Inflammatory macrophage treated with lipopolysaccharide for 1 hour (primary cell): ENCODE measurements around the gene KIF26B.

Experiments
- DNase-seq, 2 donors: peaks; one replicate each; pipeline ENCODE4 v3.0.0-alpha.2; 2020 to 2022

The KIF26B gene

DNA sequence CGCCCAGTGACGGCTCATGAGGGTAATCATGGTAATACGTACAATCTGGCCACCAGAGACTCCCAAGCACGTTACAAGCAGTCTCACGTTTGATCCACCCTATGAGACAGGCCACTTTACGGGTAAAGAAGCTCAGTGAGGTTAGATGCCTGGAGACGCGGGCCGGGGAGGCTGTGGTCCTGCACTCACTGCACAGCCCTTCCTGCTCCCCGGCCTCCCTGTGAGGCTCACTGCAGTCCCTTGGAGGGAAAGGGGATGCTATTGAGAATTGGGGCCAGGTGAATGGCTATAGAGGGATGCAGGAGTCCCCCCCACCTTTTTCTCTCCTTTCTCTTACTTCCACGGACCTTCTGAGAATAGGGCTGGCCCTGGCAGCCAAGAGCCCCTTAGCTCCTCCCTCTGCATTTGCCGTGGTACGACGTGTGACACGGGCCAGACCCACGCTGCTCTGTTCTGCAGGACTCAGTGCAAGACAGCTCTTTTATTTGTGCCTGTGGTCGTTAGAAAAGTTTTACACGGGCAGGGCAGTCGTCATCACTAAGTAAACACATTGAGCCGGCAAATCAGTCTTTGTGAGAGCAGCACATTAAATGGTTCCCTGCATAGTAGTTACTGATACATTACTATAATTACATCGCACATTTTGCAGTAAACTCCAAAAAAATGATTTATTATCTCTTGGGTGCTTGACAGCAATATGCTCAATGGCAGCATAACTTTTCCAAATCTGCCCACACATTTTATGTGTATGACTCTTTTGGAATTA is 18.8 kb downstream of the KIF26B start:
- no peak for DNase-seq

DNA sequence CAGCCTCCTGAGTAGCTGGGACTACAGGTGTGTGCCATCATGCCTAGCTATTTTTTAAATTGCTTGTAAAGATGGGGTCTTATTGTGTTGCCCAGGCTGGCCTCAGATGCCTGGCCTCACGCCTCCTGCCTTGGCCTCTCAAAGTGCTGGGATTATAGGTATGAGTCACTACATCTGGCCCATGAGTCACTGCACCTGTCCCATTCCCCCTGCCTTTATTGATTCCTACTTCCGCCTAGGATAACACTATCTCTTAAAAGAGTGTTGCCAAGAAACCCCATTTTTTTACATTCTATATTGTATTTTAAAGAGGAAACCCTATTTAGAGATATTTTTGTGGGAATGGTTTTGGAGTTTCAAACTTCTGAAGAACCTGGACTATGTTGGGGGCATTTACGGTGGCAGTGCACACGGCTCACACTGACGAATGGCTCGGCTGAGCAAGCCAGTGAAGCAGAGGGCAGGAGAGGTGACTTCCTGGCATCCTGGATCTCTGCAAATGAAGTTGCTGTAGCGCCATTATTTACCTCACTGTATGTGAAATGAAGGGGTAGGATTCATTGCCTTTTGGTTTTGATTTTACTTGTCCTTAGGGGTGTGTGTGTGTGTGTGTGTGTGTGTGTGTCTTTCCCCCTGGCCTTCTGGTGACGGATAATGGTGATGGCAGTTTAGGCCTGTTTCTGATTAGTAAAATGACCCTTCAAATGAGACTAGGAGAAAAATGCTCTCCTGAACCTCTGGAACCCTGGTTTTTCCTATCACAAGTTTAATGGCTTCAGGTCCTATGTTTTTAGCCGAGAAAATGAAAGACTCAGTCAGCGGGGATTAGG is 22.5 kb downstream of the KIF26B start:
- DNase-seq: no peak

DNA sequence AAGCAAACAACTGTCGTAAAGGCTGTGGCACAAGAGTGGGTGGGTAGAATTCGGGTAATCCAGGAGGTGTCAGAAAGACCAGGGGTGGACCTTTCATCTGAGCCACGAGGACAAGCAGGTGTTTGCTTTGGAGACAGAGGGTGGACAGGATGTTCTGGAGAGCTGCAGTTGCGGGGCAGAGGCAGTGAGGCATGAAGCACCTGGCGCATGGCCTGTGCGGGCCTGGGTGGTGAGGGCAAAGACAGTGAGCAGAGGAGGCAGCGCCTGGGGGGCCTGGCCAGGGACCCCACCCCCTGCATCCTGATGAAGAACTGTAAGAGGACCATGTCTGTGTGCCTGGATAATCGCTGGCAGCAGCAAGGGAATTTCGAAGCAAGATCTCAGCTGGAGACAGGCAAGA is 24.9 kb downstream of the KIF26B start:
- DNase-seq: no peak

DNA sequence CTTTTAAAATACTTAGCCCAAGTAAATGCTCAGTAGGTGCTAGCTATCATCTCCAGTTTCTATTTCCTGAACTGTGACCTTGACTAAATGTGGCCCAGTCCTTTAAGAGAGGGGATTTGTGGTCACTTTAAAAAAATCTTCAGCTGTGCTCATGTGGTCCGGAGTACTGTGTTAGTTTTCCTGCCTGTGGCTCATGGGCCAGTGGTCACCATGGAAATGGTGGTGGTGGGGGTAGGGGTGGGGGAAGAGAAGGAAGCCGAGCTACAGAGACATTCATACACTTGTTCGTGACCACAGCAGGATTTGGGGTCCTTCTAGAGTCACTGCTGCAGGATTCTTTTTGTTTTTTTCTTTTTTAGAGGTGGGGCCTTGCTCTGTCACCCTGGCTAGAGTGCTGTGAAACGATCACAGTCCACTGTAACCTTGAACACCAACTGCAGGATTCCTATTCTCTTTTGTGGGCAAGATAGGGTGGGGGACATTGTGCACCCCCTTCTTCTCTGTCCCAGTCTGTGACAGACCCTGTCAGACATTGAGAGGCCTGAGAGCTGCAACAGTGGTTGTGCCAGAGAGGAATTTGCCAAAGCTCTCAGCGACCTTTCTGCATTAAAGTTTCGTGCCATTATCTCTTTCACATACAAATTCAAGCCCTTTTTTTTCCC is 25.8 kb downstream of the KIF26B start:
- no peak for DNase-seq

DNA sequence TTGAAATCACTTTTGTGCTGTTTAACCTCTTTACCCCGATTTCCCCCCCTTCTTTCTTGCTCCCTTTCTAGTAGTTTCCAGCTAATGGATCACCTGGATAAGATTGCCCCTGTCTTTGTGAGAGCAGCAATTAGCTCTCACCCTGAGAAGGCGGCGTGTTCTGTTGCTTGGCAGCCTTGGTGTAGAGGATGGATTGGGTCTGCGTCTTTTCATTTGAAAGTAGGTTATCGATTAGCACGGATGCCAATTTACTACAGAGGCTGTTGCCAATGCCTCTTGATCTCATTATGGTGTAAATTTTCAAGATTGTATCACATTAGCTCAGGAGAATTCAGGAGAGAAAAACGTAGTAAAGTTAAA is 26.4 kb downstream of the KIF26B start:
- DNase-seq: no peak

DNA sequence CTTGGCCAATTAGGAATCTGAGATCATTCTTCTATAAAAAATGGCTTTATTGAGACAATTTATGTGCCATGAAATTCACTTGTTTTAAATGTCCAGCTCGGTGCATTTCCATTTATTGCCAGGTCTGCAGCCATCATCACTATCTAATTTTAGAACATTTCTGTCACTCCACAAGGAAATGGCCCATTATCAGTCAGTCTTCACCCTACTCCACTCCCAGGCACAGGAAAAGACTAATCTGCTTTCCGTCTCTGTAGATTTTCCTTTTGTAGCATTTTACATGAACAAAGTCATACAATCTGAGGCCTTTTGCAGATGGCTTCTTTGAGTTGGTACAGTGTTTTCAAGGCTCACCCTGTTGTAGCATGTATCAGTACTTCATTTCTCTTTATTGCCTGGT is 27.2 kb downstream of the KIF26B start:
- DNase-seq: no peak

DNA sequence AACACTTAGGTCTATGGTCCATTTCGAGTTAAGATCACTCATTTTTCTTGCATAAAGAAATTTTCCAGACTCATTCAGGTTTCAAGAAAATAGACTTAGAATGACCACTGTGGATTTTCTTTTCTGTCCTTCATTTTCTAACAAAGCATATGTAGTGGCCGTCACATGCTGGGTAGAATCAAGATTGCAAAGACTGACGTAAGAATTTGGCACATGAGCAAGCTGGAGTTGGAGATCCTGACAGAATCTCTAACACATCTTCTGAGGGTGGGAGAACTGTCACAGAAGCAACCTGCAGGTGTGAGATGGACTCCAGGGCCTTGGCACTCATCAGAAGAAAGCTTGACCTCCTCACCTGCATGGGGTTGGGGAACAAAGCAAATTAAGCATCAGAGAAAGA is 28.6 kb downstream of the KIF26B start:
- DNase-seq: no peak

DNA sequence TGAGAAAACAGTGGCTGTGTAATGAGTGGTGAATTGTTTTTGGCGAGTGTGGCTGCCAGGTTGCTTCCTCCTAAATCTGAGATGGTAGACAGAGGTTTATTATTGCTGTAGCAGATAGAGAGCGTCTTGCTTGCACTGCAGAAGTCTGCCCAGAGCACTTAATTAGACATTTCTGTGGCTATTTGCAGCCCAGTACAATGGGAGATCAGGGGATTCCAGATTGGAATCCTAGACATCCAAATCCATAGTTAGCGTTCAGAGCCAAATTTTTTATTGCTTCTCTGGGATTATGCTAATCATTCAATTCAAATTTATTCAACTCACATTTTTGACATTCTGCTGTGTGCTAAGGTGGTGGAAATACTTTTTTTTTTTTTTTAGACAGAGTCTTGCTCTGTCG is 30.0 kb downstream of the KIF26B start:
- no peak for DNase-seq

DNA sequence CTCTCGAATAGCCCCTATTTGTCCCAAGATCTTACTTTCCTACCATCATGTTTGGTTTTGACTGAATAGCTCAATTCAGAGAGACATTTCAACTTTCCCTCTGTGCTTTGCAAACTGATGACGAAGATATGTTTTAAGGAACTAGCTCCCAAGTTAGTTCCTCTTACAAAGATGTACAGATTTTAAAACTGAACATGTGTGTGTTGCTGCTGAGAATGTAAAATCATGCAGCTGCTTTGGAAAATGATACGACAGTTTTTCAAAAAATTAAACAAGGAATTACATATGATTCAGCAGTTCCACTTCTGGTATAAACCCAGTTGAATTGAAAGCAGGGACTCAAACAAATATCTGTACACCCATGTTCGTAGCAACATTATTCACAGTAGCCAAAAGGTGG is 33.6 kb downstream of the KIF26B start:
- DNase-seq: peak; percentile 34 to 48

DNA sequence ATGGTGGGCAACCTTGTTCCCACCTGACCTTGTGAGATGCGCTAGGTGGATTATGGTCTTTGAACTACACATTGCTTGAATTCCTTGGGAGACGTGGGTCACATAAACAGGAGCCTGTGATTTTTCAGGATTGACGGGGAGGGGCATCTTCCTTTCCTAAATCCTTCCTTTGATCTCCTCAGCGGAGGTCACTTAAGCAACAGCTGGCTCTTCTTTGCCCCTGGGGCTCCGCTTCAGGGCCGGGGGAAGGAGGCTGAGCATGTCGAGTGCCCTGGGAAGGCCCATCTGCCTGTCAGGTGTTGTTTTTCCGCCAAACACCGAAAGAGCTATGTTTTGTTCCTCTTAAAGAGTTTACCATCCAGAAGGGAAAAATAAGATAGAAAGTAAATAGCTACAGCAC is 40.6 kb downstream of the KIF26B start:
- no peak for DNase-seq

DNA sequence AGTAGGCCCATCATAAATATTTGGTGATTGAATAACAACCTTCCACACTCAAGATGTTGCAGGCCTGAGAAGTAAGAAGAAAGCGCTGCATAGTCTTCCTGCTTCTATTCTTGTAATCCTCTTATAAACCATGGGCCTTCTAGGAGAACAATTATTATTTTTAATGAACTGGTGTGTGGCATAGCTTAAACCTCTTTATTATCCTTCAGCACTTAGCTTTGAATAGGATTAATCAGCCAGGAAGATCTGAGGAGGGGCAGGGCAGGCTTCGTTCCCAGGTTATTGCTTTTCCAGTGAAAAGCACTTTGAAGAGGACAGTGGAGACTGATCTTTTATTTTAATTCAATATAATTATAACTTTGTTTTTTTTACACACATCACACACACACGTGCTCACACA is 42.3 kb downstream of the KIF26B start:
- DNase-seq: no peak

DNA sequence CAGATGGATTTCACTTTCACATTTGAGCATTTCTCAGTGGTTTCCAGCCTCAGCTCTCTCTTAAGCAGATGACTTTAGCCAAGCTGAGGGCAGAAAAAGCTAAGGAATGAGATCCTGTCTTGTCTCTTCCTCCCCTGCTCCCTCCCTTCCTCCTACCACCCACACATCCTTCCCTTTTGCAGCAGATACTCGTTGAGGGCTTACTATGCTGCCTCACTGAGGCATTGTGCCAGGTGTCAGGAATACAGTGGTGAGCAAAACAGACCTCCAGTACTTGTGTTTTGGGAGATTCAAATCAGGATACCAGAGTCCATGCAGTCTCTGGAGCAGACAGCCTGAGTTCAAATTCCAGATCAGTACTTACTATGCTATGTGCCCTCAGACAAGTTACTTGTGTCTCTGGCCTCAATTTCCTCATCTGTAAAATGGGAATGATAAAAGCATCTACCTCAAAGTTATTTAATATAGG is 43.2 kb downstream of the KIF26B start:
- no peak for DNase-seq

DNA sequence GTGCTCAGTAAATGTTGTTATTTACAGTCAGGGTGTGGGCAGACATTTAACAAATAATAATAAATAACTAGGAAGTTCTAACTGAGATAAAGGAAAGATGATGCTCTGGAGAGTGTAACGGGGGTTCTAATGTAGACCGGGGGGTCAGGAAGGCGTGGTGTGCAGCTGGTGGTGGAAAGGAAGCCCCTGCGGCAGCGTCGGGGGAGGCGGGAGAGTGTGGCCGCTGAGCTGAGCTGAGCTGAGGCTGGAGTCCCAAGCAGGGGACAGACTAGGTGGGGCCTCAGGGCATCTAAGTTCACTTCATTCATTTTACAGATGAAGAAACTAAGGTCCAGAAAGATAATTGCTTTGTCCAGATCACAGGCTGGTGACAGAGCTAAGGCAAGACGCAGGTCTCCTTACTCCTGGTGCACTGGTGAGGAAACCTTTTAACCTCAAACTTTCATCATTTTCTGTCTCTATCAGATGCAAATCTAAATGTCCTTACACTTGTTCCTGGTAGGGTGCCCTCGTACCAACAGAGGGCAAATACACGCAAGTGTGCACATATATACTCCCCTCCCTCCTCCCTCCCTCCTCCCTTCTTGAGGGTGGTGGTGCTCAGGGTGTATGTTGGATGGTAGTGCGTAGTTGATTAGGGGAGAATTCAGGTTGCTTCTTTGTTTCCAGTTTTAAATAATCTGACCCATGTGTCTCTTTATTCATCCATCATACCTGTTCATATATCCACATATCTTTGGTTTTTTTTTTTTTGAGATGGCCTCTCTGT is 44.1 kb downstream of the KIF26B start:
- DNase-seq: no peak

DNA sequence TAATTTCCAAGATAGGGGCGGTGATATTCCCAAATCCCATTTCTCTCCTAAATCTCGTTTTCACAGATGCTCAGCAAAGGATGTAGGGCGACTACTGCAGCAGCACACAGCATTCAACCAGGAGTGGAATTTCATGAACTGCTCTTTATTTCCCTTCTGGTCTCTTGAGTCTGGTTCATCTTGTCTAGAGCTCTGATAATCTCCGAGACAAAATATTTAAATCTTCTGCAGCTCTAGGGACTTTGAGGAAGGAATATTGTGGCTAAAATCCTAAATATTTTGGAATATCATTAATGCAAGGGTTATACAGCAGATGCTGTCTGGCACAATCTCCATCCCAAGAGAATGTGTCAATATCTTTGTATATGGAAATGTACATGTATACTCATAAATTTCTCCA is 45.4 kb downstream of the KIF26B start:
- DNase-seq: no peak

DNA sequence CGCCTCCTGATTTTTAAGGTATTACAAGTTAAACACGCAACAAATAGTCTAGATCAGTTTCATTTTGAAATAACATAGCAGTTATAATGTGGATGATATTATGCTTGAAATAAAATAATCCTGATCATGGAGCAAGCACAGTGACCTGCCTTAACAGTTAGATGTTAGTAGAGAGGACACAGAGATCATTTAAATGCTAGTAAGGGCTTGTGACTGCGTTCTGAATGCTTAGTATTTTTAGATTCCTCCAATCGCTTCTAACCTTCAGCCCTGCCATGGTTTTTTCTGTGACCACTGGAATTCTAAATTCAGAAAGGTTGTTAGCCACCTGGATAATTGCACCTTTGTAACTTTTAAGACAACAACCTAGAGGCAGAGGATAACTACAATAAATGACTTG is 46.4 kb downstream of the KIF26B start:
- DNase-seq: no peak

DNA sequence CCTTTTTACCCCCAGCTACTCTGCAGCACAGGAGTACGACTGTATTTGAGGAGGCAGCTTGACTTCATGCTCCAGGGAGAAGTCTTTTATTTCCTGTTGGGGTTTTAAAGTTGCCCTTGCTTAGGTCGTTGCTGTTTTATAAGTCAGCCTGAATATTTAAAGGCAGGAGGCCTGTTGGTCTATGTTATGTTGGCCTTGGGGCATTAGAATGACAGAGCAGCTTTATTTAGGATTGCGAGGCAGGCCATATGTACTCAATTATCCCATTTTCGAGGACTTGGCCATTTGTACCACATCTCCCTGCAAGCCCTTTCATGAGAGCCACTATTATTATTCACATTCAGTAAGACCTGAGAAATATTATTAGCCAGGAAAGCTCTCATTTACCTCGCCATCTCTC is 47.0 kb downstream of the KIF26B start:
- no peak for DNase-seq

DNA sequence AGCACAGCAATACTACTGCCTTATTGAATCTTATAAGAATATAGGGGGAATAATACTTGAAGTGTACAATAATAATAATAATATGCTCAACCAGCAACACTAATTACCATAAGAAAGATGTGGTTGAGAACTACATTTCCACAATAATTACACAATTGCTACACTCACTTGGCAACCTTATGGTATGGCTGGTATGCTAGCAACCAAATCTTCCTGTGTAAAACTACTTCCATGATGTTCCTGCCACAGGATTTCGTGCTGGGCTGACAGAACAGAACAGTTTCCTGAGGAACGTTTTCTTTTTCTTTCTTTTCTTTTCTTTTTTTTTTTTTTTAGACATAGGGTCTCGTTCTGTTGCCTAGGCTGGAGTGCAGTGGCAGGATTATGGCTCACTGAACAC is 50.6 kb downstream of the KIF26B start:
- DNase-seq: no peak

DNA sequence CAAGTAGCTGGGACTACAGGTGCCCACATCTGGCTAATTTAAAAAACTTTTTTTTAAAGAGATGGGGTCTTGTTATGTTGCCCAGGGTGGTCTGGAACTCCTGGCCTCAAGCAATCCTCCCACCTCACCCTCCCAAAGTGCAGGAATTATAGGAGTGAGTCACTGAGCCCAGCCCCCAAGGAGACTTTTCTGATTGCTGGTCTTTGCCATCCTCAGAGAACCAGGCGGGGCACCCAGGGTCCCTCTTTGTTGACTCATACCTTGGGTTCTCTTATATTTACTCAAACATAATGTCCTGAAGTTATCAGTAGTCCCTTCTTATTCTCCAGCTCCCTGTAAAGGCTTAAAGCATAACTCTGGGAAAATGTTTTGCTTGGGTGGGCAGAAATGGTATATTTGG is 51.1 kb downstream of the KIF26B start:
- no peak for DNase-seq

DNA sequence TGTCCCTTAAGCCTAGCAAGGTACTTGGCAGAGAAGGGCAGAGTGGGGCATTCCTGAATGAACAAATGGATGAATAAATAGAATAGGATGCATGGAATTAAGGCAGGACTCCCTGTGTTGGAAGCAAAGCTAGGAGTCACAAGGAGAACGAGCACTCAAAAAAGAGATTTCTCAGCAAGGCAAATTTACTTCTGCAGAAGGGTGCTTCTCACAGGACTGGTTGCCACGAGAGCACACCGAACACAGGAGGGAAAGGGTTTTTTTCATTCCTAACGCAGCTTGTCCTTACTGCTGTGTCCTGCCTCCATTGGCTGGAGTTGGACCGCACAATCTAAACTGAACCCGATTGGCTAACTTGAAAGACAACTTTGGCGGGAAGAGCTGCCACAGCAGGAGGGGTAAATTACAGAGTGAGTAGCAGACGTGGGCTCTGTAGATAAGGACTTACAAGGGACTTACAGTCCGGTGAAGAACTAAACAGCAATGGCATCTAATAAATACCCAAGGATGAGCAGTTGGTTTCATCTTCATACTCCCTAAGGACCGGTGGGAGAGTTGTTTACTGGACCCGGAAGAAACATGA is 52.4 kb downstream of the KIF26B start:
- no peak for DNase-seq

DNA sequence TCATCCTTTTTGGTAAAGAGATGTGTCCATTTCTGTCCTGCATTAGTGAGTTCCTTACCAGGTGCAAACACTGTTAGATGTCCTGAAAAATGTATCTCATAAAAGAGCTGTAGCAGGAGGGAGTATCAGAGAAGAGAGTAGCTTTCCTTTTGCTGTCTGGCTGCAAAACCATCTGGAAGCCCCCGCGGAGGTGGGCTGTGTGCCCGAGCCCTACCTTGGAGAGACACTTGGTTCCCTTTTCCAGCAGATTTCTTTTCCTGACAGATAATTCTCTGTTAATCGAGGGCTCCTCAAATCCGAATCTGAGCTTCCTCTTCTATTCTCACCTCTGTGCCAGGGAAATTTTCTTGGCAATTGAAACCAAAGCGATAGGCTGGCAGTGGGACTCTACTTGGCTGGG is 53.0 kb downstream of the KIF26B start:
- DNase-seq: no peak

DNA sequence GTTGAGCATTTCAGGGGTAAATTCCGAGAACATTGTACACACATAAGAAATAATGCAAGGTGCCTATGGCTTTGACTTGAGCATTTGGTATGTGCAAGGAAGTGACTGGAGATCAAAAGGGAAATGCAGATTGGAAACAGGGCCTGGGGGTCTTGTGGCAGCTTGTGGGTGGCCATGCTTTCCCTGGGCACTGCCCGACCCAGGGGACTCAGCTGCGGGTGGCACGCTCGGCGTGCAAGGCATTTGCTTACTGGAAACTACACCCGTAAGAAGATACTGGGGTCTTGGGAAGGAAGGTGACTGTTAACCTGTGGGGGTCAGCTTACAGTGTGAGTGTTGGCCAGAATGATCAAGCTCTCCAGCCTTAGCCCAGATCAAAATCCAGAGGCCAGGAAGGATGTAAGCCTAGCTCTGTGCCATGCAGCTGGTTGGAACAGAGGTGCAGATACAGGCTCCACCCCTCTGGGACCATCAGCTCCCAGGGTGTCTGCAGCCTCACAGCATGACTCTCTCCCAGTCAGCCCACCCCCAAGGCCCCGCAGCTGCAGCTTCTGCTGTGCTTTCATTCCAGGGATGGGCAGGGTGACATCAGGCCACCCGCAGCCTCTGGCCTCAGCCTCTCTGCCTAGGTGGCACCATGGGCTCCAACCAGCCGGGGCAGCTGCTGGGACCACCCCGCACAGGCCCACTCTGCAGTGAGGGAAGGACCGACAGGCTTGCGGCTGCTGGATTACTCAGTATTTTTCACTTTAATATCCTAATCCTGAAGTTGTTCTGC is 55.1 kb downstream of the KIF26B start:
- no peak for DNase-seq
